MCF 10A (cell line): ENCODE measurements around the gene PLA2G2A. TPM values are rescaled to one million over a fixed set of nuclear protein-coding genes. Genes with fewer than 3 reads are reported as not detected.
"Not testable (repeated sequence)": the region's sequence is repeated elsewhere in the genome, so short reads cannot be mapped to it uniquely, and the experiment has no call there.

Source experiments
- BruUV-seq: library from RNA; stranded (reverse); fragments of 400-500 nt; replicated peaks from 2 replicates; lab custom pipeline; 2021; lab: Mats Ljungman, UMichigan
- CTCF ChIA-PET: fragments of 300-600 bp; sonication (Branson Sonifier 250); formaldehyde crosslinking; extraction: SDS; loops from one replicate; lab custom pipeline; 2021; ENCODE audit warnings: antibody characterized with exemption, inconsistent platforms; lab: Yijun Ruan, JAX
- POLR2A ChIA-PET: fragments of 300-600, 350-650 bp; sonication (Branson Sonifier 250); formaldehyde crosslinking; extraction: SDS; loops from one replicate; lab custom pipeline; 2020; ENCODE audit warnings: antibody characterized with exemption, inconsistent platforms; lab: Yijun Ruan, JAX
- DNase-seq: peaks from one replicate; pipeline ENCODE4 v3.0.0-alpha.2; 2018; ENCODE audit not compliant: unreplicated experiment
- H3K27ac Mint-ChIP-seq: one replicate; pipeline ENCODE4 v1.8.0; 2022; ENCODE audit warnings: mild to moderate bottlenecking, low read depth, mixed read lengths; ENCODE audit not compliant: unreplicated experiment
- H3K27me3 Mint-ChIP-seq: one replicate; pipeline ENCODE4 v1.8.0; 2022; ENCODE audit warnings: mixed read lengths; ENCODE audit not compliant: insufficient read depth, unreplicated experiment
- H3K36me3 Mint-ChIP-seq: one replicate; pipeline ENCODE4 v1.8.0; 2022; ENCODE audit warnings: mild to moderate bottlenecking, moderate library complexity, mixed read lengths; ENCODE audit not compliant: insufficient read depth, unreplicated experiment
- H3K4me1 Mint-ChIP-seq: one replicate; pipeline ENCODE4 v1.8.0; 2022; ENCODE audit warnings: mixed read lengths; ENCODE audit not compliant: insufficient read depth, unreplicated experiment
- H3K4me3 Mint-ChIP-seq: one replicate; pipeline ENCODE4 v1.8.0; 2022; ENCODE audit warnings: mild to moderate bottlenecking, moderate library complexity, mixed read lengths; ENCODE audit not compliant: unreplicated experiment
- H3K9me3 Mint-ChIP-seq: one replicate; pipeline ENCODE4 v1.8.0; 2022; ENCODE audit warnings: mixed read lengths; ENCODE audit not compliant: unreplicated experiment
- intact Hi-C: fragments of 100-400 bp; cut with micrococcal nuclease; formaldehyde crosslinking; loops from 2 replicates; pipeline ENCODE4 v1.14.1; 2022
- total RNA-seq: library from RNA; stranded (reverse); gene quantifications from 2 replicates; pipeline ENCODE4 v1.2.3, GENCODE V29; 2022
- TF ChIP-seq, protein P1 (sequence below): fragments of 200-600 bp; IDR thresholded peaks from one replicate; pipeline ENCODE4 v1.8.0; 2022; ENCODE audit warnings: antibody characterized with exemption, mild to moderate bottlenecking; ENCODE audit not compliant: unreplicated experiment

The PLA2G2A gene
- total RNA-seq, 1 experiment from 2014 or later: not detected

DNA sequence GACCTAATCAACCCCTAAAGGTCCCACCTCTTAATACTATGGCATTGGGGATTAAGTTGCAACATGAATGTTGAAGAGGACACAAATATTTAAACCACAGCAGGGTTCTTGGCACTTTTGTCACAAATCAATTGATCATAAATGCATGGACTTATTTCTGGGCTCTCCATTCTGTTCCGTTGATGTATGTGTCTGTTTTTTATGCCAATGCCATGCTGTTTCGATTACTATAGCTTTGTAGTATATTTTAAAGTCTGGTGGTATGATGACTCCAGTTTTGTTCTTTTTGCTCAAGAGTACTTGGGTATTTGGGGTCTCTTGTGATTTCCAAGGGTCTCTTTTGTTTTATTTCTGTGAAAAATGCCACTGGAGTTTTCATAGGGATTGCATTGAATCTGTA, 34.7 kb upstream of the PLA2G2A start:
- TF ChIP-seq, protein P1, sequence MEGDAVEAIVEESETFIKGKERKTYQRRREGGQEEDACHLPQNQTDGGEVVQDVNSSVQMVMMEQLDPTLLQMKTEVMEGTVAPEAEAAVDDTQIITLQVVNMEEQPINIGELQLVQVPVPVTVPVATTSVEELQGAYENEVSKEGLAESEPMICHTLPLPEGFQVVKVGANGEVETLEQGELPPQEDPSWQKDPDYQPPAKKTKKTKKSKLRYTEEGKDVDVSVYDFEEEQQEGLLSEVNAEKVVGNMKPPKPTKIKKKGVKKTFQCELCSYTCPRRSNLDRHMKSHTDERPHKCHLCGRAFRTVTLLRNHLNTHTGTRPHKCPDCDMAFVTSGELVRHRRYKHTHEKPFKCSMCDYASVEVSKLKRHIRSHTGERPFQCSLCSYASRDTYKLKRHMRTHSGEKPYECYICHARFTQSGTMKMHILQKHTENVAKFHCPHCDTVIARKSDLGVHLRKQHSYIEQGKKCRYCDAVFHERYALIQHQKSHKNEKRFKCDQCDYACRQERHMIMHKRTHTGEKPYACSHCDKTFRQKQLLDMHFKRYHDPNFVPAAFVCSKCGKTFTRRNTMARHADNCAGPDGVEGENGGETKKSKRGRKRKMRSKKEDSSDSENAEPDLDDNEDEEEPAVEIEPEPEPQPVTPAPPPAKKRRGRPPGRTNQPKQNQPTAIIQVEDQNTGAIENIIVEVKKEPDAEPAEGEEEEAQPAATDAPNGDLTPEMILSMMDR: no peak
- Mint-ChIP-seq H3K27ac (no peak overlapping the region), H3K9me3 (peaks cover 21% of the 10 kb centered on the region), H3K36me3 (no peaks in the 10 kb centered on the region), H3K4me3 (no peak overlapping the region), H3K27me3 (peaks cover 45% of the 10 kb centered on the region), H3K4me1 (no peaks in the 10 kb centered on the region)
- no TSS peak for BruUV-seq
- DNase-seq: no peak
- CTCF ChIA-PET: no interaction called here
- intact Hi-C loops: no loop called here
- POLR2A ChIA-PET: no interaction called here

DNA sequence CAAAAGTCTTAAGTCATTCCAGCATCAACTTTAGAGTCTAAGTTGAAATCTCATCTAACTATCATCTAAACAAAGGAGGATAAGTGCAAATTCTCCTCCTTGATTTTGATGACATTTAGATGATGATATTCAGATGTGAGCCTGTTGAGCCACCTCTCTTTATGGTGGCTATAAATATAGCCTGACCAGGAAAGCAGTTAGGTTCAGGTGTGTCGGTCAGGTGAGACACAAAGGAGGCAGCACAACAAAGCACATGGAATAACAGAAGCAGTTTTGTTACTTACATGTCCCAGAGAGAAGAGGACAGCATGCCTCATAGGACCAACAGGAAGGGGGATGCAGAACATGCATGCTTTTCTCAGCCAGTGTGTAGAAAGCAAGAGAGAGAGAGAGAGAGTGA, 30.6 kb upstream of the PLA2G2A start:
- peaks cover 54% of the 10 kb centered on the region for H3K27me3 Mint-ChIP-seq
- ChIA-PET POLR2A (interaction anchor here (0.7 kb wide), 1 partner anchor 39 kb away, joined by 3 read pairs; no protein-coding TSS in a partner anchor), CTCF (no interaction called here)
- BruUV-seq: no TSS peak
- no peaks in the 10 kb centered on the region for H3K4me1 Mint-ChIP-seq
- no peaks in the 10 kb centered on the region for H3K36me3 Mint-ChIP-seq
- H3K9me3 Mint-ChIP-seq: peaks cover 8% of the 10 kb centered on the region
- DNase-seq: no peak
- H3K4me3 Mint-ChIP-seq: no peak overlapping the region
- no peak overlapping the region for H3K27ac Mint-ChIP-seq
- intact Hi-C loops: no loop called here
- TF ChIP-seq, protein P1: no peak

DNA sequence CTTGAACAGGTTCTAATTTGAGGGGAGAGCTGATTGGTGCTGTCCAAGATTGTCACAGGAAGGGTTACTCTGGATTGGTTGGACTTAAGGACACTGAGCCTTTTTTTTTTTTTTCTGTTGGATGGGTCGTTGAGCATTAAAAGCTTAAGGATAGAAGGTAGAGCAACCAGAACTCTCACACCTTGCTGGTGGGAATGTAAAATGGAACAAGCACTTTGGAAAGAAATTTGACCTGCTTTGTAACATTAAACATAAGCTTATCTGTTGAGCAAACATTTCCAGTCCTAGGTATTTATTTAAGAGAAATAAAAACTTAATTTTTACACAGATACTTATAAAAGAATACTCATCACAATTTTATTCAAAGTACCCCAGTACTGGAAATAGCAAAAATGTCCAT, 29.8 kb upstream of the PLA2G2A start:
- Mint-ChIP-seq H3K4me3 (no peak overlapping the region), H3K9me3 (peaks cover 8% of the 10 kb centered on the region), H3K4me1 (no peaks in the 10 kb centered on the region), H3K36me3 (no peaks in the 10 kb centered on the region), H3K27me3 (peaks cover 60% of the 10 kb centered on the region), H3K27ac (no peak overlapping the region)
- no peak for DNase-seq
- TF ChIP-seq, protein P1: no peak
- CTCF ChIA-PET: no interaction called here
- no TSS peak for BruUV-seq
- intact Hi-C loops: no loop called here
- POLR2A ChIA-PET: interaction anchor here (0.7 kb wide), 1 partner anchor 40 kb away, joined by 3 read pairs; no protein-coding TSS in a partner anchor

DNA sequence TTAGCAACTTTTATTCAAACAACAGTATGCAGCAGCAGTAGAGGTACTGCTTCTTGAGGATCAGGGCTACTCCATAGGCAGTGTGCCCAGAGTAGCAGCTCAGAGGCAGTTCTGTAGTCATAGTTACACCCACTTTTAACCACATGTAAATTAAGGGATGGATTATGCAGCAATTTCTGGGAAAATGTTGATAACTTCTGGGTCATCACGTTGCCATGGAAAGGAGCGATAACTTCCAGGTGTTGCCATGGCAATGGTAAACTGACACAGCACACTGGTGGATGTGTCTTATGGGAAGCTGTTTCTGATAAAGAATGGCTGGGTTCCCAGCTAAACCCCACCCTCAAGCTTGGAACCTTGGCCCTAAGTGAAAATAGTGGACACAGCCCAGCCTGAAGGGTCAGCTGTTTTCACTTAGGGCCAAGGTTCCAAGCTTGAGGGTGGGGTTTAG, 29.0 kb upstream of the PLA2G2A start:
- no TSS peak for BruUV-seq
- ChIA-PET CTCF (no interaction called here), POLR2A (no interaction called here)
- DNase-seq: no peak
- Mint-ChIP-seq H3K4me1 (no peaks in the 10 kb centered on the region), H3K27ac (no peak overlapping the region), H3K27me3 (peaks cover 68% of the 10 kb centered on the region), H3K4me3 (no peak overlapping the region), H3K36me3 (no peaks in the 10 kb centered on the region), H3K9me3 (peaks cover 6% of the 10 kb centered on the region)
- TF ChIP-seq, protein P1: no peak
- intact Hi-C loops: no loop called here

DNA sequence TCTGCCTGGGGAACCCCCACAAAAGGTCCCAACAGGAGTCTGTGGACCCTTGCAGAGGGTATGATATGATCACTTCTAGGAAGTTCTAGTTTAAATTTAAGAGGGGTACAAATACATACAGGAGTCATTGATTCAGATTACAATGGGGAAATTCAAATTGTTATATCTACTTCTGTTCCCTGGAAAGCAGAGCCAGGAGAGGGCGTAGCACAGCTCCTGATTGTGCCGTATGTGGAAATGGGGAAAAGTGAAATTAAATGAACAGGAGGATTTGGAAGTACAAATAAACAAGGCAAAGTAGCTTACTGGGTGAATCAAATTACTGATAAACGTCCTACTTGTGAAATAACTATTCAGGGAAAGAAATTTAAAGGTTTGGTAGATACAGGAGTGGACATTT, 19.4 kb upstream of the PLA2G2A start:
- BruUV-seq, H3K4me3 Mint-ChIP-seq, intact Hi-C loops, H3K36me3 Mint-ChIP-seq, DNase-seq, CTCF ChIA-PET, H3K27ac Mint-ChIP-seq, POLR2A ChIA-PET, H3K4me1 Mint-ChIP-seq, H3K9me3 Mint-ChIP-seq: not testable (repeated sequence)
- H3K27me3 Mint-ChIP-seq: peaks cover 72% of the 10 kb centered on the region
